GM12875 (cell line): ENCODE results near the gene PLA2G4D.

Experiments
- H3K4me3 ChIP-seq: one replicate; pipeline ENCODE4 v1.5.1; 2011; ENCODE audit warnings: low read depth, low read length, control low read depth
- CTCF ChIP-seq: IDR thresholded peaks from 2 replicates; pipeline ENCODE4 v1.5.1; 2011; ENCODE audit warnings: low read depth, mild to moderate bottlenecking, control low read depth, inconsistent platforms, low read length, moderate library complexity, borderline replicate concordance; ENCODE audit not compliant: insufficient read depth

The PLA2G4D gene

GRCh38 chr15:42080186-42080918 lies 14.0 kb downstream of the PLA2G4D start:
- no peak for TF ChIP-seq CTCF
- H3K4me3 ChIP-seq: no peak overlapping the region

DNA sequence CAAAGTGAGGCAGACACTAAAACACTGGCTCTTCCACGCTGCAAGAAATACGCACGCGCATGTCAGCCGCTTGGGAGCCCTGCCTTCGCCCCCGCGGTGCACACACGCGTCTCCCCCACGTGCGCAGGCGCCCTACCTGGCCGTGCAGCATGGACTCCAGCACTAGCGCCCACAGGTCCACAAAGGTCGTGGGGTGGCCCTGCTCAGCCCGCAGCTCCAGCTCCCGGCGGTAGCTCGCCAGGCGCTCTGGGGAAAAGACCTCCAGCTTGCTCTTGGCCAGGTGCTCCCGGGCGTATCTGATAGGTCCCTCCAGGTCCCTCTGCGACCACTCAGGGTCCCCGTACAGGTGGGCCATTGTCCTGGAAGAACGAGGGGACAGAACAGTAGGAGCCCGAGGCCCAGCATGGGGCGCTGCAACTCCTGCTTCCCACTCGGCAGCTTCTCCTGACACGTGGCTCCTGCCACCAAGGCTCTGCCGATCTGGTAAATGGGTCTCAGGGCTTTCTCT lies 14.9 kb downstream of the PLA2G4D start:
- H3K4me3 ChIP-seq: no peak overlapping the region

GRCh38 chr15:42078903-42079302 lies 15.5 kb downstream of the PLA2G4D start:
- TF ChIP-seq CTCF: no peak
- H3K4me3 ChIP-seq: no peak overlapping the region

More for the DNA sequence above, 14.9 kb downstream of the PLA2G4D start:
- no peak for TF ChIP-seq CTCF

DNA sequence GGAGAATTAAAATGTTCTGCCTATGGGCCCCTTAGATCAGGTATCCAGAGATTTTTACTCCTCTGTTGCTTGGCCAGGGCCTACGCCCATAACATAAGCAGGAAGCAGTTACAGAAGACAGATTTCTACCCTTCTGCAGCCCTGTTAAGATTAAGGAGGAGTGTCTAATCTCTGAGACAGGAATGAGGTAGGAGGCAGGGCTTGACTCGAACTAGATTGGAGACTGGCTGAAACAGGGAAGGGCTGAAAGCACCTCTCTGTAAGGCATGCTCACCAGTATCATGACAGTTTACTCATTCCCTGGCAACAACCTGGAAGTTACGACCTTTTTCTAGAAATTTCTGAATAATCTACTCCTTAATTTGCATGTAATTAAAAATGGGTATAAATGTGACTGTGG lies 16.7 kb downstream of the PLA2G4D start:
- no peak overlapping the region for H3K4me3 ChIP-seq
- TF ChIP-seq CTCF: no peak

GRCh38 chr15:42073418-42073817 lies 20.9 kb downstream of the PLA2G4D start:
- TF ChIP-seq CTCF: no peak
- no peak overlapping the region for H3K4me3 ChIP-seq

DNA sequence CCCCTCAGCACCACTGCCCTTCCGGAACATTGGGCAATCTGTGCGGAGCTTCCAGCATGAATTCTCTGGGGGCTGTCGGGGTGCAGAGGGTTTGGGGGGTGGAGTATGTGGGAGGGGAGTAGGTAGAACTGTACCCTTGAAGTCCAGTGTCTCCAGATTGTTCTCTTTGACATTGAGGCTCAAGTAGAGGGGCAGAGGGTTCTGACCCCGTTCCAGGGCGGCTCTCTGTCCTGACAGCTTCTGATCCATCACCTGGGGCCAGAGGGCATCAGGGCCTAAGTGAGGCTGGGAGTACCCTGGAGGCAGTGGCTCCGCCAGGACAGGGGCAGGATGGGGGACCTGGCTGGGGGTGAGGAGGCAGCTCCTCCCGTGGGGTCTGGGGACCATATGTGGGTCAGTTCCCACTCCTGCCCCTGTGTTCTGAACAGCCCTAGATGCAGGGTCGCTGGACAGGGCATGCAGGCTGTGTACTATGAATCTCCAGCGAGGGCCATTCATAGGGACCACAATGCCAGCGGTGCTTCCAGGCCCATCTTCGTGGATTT lies 22.1 kb downstream of the PLA2G4D start:
- H3K4me3 ChIP-seq: no peak overlapping the region
- TF ChIP-seq CTCF: no peak

DNA sequence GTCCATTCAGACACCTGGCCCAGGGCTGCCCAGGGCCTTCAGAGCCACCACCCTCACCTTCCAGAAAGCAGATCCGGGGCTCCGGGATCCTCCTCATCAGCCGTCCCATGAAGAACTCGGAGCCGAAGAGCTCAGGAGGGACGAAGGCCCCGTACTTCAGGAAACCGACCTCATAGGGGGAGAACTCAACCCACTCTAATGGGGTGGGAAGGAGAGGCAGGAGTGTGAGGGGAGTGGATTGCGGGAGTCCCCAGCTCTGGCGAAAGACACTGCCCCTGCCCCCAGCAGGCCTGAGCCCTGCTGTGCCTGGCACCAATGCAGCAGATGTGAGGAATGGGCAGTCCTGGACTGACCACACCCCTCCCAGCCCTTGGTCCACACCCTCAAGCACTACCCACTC lies 22.6 kb downstream of the PLA2G4D start:
- no peak for TF ChIP-seq CTCF
- no peak overlapping the region for H3K4me3 ChIP-seq
